Measurements from ENCODE around the gene DHX15. TPM values are rescaled to one million over a fixed set of nuclear protein-coding genes. Genes with fewer than 3 reads are reported as not detected.

DHX15 gene
- total and polyA plus RNA-seq, 9 of the 15 experiments (the other 6 are each of a cell fraction or from before 2014, with no cell fraction given), result 165 to 287 (median 208) TPM

GRCh38 chr4:24551492-24552289, 32.7 kb downstream of the DHX15 start (continued):
- TF ChIP-seq ZNF184 (CRISPR knock-in tag; IDR thresholded peaks at IDR 0.05), result no peak
- no peak for TF ChIP-seq CBFA2T2 (conservative IDR thresholded peaks at IDR 0.05)
- TF ChIP-seq CHCHD3 (CRISPR knock-in tag; IDR thresholded peaks at IDR 0.05), result no peak
- TF ChIP-seq TRIM24 (IDR thresholded peaks at IDR 0.05), result no peak
- no peak for TF ChIP-seq PHB (CRISPR knock-in tag; IDR thresholded peaks at IDR 0.05)
- no peak for TF ChIP-seq TARDBP (IDR thresholded peaks at IDR 0.05)
- no peak for TF ChIP-seq SRSF1 (IDR thresholded peaks at IDR 0.05; ENCODE audit: low read depth, low read length)
- no peak for TF ChIP-seq ZBTB2 (IDR thresholded peaks at IDR 0.05)
- TF ChIP-seq RCOR1 (IDR thresholded peaks at IDR 0.05; ENCODE audit: borderline replicate concordance in 1 of 2, low read depth in 2 of 2, low read length in 2 of 2), result peak in 1 of 2 experiments; percentile 21; a peak in 1 of 4 replicates
- no peak for TF ChIP-seq E4F1 (CRISPR knock-in tag; IDR thresholded peaks at IDR 0.05; ENCODE audit: borderline replicate concordance)
- TF ChIP-seq, protein P1, sequence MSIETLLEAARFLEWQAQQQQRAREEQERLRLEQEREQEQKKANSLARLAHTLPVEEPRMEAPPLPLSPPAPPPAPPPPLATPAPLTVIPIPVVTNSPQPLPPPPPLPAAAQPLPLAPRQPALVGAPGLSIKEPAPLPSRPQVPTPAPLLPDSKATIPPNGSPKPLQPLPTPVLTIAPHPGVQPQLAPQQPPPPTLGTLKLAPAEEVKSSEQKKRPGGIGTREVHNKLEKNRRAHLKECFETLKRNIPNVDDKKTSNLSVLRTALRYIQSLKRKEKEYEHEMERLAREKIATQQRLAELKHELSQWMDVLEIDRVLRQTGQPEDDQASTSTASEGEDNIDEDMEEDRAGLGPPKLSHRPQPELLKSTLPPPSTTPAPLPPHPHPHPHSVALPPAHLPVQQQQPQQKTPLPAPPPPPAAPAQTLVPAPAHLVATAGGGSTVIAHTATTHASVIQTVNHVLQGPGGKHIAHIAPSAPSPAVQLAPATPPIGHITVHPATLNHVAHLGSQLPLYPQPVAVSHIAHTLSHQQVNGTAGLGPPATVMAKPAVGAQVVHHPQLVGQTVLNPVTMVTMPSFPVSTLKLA (conservative IDR thresholded peaks at IDR 0.05), result no peak
- no peak for TF ChIP-seq PHB2 (IDR thresholded peaks at IDR 0.05; ENCODE audit: low read depth)
- no peak for TF ChIP-seq GABPB2 (CRISPR knock-in tag; conservative IDR thresholded peaks at IDR 0.05)
- no peak for TF ChIP-seq ZNF282 (CRISPR knock-in tag; IDR thresholded peaks at IDR 0.05)
- no peak for TF ChIP-seq SRSF9 (IDR thresholded peaks at IDR 0.05; ENCODE audit: borderline replicate concordance, low read depth, low read length)
- TF ChIP-seq KLF16 (IDR thresholded peaks at IDR 0.05), result no peak
- no peak for TF ChIP-seq ZNF507 (tag; conservative IDR thresholded peaks at IDR 0.05)
- TF ChIP-seq POU5F1 (IDR thresholded peaks at IDR 0.05; ENCODE audit: borderline replicate concordance, low read depth, low read length, partially characterized antibody), result no peak
- TF ChIP-seq XRCC5 (IDR thresholded peaks at IDR 0.05; ENCODE audit: low read depth, low read length), result no peak
- TF ChIP-seq U2AF1 (optimal IDR thresholded peaks at IDR 0.05; ENCODE audit: low read depth, low read length), result no peak
- 0 out of 2 replicates have a peak, but pooled peaks have one; percentile 28 for TF ChIP-seq CBFA2T3 (IDR thresholded peaks at IDR 0.05)
- no peak for TF ChIP-seq ETS2 (tag; IDR thresholded peaks at IDR 0.05; ENCODE audit: borderline replicate concordance, poor library complexity, severe bottlenecking)
- no peak for TF ChIP-seq SMAD2 (IDR thresholded peaks at IDR 0.05; ENCODE audit: low read depth, low read length)
- TF ChIP-seq WHSC1 (IDR thresholded peaks at IDR 0.05; ENCODE audit: low read length), result no peak

All from K562 (cell line).